Tibial artery (tissue), 4 donors: ENCODE results near the gene EVC2.
A peak's percentile ranks its signal among the peaks of the same experiment; 100 is the strongest.

Experiments used
- DNase-seq, 2 donors: peaks; one replicate each; pipeline ENCODE4 v3.0.0-alpha.2; 2019
- H3K27ac ChIP-seq, 2 donors: fragments of 200-600 bp; sonication (generic) in 1 of 2; 1 replicate in 1 of 2; 2 replicates in 1 of 2; pipeline ENCODE4 v1.5.1; 2018 to 2019; ENCODE audit warnings: mild to moderate bottlenecking in 1 of 2
- H3K27me3 ChIP-seq, 2 donors: fragments of 200-600 bp; sonication (generic) in 1 of 2; one replicate each; pipeline versions ENCODE4 v1.5.1 to v1.6.0; 2016 to 2019
- H3K36me3 ChIP-seq, 3 donors: fragments of 200-600 bp; sonication (generic) in 2 of 3; one replicate each; pipeline ENCODE4 v1.5.1; 2016 to 2019; ENCODE audit warnings: mild to moderate bottlenecking in 2 of 3
- H3K4me1 ChIP-seq, 4 donors: fragments of 200-600 bp; sonication (generic) in 2 of 4; 1 replicate in 3 of 4; 2 replicates in 1 of 4; pipeline ENCODE4 v1.5.1; 2016 to 2019
- H3K4me3 ChIP-seq, 2 donors: fragments of 200-600 bp; sonication (generic) in 1 of 2; 1 replicate in 1 of 2; 2 replicates in 1 of 2; pipeline ENCODE4 v1.5.1; 2018 to 2019; ENCODE audit warnings: mild to moderate bottlenecking in 2 of 2
- H3K9me3 ChIP-seq, 3 donors: fragments of 200-600 bp; sonication (generic) in 1 of 3; one replicate each; pipeline ENCODE4 v1.5.1; 2016 to 2019
- intact Hi-C: fragments of 100-400 bp; cut with DNase I; formaldehyde crosslinking; loops from one replicate; pipeline ENCODE4 v1.15.0; 2023; ENCODE audit warnings: low total_unique reads
- TF ChIP-seq, protein P1 (sequence below), 2 experiments: fragments of 200-600 bp in 1 of 2; fragments of 450-650 bp in 1 of 2; IDR thresholded peaks; one replicate each; pipeline ENCODE4 v1.5.1; 2017 to 2019; ENCODE audit warnings: antibody characterized with exemption in 2 of 2, mild to moderate bottlenecking in 1 of 2, moderate library complexity in 1 of 2

The EVC2 gene

DNA sequence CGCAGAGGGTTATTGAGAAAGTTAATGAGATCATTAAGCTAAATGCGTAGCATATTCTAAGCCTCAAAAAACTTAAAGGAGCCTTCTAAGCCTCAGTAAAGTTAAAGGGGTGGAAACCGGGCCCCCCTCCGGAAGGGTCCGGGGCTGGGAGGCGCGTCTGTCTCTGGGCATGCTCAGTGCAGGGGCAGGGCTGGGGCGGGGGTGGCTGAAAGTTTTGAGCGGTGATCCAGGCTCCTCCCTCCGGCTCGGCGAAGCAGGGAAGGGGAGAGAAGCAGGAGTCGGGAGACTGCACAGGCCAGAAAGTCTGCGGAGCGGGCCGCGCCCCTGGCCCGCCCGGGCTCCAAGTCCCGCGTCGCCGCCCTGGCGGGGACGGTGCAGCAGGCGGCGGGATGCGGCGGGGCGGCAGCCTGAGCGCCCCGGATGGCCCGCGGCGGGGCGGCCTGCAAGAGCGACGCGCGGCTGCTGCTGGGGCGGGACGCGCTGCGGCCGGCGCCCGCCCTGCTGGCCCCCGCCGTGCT, 2.7 kb upstream of the EVC2 start, which contains the start of gene EVC:
EVC (plus strand) TSS at position 241 of the 518 bp plus-strand sequence; CDS start at position 421, 180 bp downstream.
- Histone ChIP-seq H3K4me1 (peaks cover 4 to 48% (median 33%) of the 10 kb centered on the region in 4 donors), H3K4me3 (peak within 1 kb of the TSS; percentile 56 to 64), H3K27ac (peak within 1 kb of the TSS; percentile 96)

GRCh38 chr4:5710065-5710960, 2.0 kb upstream of the EVC2 start:
- H3K27ac ChIP-seq: peak overlapping the region; percentile 96
- no peaks in the 10 kb centered on the region for H3K27me3 ChIP-seq
- TF ChIP-seq, protein P1, sequence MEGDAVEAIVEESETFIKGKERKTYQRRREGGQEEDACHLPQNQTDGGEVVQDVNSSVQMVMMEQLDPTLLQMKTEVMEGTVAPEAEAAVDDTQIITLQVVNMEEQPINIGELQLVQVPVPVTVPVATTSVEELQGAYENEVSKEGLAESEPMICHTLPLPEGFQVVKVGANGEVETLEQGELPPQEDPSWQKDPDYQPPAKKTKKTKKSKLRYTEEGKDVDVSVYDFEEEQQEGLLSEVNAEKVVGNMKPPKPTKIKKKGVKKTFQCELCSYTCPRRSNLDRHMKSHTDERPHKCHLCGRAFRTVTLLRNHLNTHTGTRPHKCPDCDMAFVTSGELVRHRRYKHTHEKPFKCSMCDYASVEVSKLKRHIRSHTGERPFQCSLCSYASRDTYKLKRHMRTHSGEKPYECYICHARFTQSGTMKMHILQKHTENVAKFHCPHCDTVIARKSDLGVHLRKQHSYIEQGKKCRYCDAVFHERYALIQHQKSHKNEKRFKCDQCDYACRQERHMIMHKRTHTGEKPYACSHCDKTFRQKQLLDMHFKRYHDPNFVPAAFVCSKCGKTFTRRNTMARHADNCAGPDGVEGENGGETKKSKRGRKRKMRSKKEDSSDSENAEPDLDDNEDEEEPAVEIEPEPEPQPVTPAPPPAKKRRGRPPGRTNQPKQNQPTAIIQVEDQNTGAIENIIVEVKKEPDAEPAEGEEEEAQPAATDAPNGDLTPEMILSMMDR (IDR thresholded peaks at IDR 0.05): peak; percentile 37 to 38
- peak overlapping the region; percentile 56 to 64 for H3K4me3 ChIP-seq
- H3K4me1 ChIP-seq: peaks cover 4 to 48% (median 33%) of the 10 kb centered on the region in 4 donors
- peaks cover 0 to 3% (median 0%) of the 10 kb centered on the region in 3 donors for H3K36me3 ChIP-seq
- intact Hi-C loops: no loop called here
- peaks cover 0 to 4% (median 0%) of the 10 kb centered on the region in 3 donors for H3K9me3 ChIP-seq
- no peak for DNase-seq

More for the DNA sequence above, 2.7 kb upstream of the EVC2 start, which contains the start of gene EVC:
- TF ChIP-seq, protein P1 (IDR thresholded peaks at IDR 0.05): no peak
- Histone ChIP-seq H3K9me3 (peaks cover 0 to 5% (median 0%) of the 10 kb centered on the region in 3 donors), H3K36me3 (peaks cover 0 to 4% (median 0%) of the 10 kb centered on the region in 3 donors), H3K27me3 (no peaks in the 10 kb centered on the region)
- peak; percentile 81 to 92 for DNase-seq
- intact Hi-C loops: no loop called here

DNA sequence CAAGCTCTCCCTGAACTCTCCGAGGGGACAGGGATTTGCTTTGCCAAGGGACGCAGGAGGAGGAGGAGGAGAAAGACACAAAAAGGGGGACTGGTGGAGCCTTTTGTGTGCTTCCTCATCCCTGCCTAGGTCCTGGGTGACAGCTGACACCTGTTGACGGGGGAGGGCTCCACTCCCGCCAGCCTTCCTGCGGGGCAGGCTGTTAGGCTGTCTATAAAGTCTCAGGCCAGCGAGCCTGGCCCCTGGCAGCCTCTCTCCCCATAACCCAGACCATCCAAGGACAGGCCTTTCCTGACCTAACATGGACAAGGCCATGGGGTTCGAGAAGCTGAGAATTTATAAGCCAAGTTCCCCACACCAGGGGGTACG, 832 bp upstream of the EVC2 start:
- DNase-seq: no peak
- H3K27ac ChIP-seq: peak overlapping the region; percentile 96
- H3K27me3 ChIP-seq: no peaks in the 10 kb centered on the region
- H3K4me3 ChIP-seq: peak overlapping the region; percentile 92 to 98
- peaks cover 0 to 3% (median 1%) of the 10 kb centered on the region in 3 donors for H3K36me3 ChIP-seq
- intact Hi-C loops: no loop called here
- no peaks in the 10 kb centered on the region for H3K9me3 ChIP-seq
- TF ChIP-seq, protein P1 (IDR thresholded peaks at IDR 0.05): no peak
- H3K4me1 ChIP-seq: peaks cover 4 to 48% (median 33%) of the 10 kb centered on the region in 4 donors

- no peaks in the 10 kb centered on the region for H3K9me3 ChIP-seq
- H3K27me3 ChIP-seq: no peaks in the 10 kb centered on the region
- H3K4me1 ChIP-seq: peaks cover 4 to 47% (median 32%) of the 10 kb centered on the region in 4 donors
- intact Hi-C loops: no loop called here
- peaks cover 0 to 7% (median 6%) of the 10 kb centered on the region in 3 donors for H3K36me3 ChIP-seq
- no peak for DNase-seq
- H3K27ac ChIP-seq: peak overlapping the region; percentile 96
- TF ChIP-seq, protein P1 (IDR thresholded peaks at IDR 0.05): no peak
- H3K4me3 ChIP-seq: peak overlapping the region; percentile 92 to 98
Measured at GRCh38 chr4:5707778-5708448, 446 bp downstream of the EVC2 start.

GRCh38 chr4:5707366-5707765, 993 bp downstream of the EVC2 start:
- DNase-seq: no peak
- Histone ChIP-seq H3K4me1 (peaks cover 4 to 41% (median 28%) of the 10 kb centered on the region in 4 donors), H3K36me3 (peaks cover 0 to 10% (median 10%) of the 10 kb centered on the region in 3 donors), H3K27me3 (no peaks in the 10 kb centered on the region), H3K27ac (peak overlapping the region; percentile 96), H3K4me3 (peak overlapping the region; percentile 92 to 98), H3K9me3 (no peaks in the 10 kb centered on the region)
- intact Hi-C loops: no loop called here
- TF ChIP-seq, protein P1 (IDR thresholded peaks at IDR 0.05): no peak
